Activated CD8-positive, alpha-beta memory T cell treated with anti-CD3 and anti-CD28 coated beads, Interleukin-2, amount 50 U/mL, for 1 hour (primary cell): Measurements from ENCODE around the gene CRIM1.
"Not testable (repeated sequence)": the region's sequence is repeated elsewhere in the genome, so short reads cannot be mapped to it uniquely, and the experiment has no call there.

ENCODE experiments used
- DNase-seq: peaks from one replicate; pipeline ENCODE4 v3.0.0-alpha.2; 2020; ENCODE audit errors: extremely low read depth

Gene CRIM1, protein sequence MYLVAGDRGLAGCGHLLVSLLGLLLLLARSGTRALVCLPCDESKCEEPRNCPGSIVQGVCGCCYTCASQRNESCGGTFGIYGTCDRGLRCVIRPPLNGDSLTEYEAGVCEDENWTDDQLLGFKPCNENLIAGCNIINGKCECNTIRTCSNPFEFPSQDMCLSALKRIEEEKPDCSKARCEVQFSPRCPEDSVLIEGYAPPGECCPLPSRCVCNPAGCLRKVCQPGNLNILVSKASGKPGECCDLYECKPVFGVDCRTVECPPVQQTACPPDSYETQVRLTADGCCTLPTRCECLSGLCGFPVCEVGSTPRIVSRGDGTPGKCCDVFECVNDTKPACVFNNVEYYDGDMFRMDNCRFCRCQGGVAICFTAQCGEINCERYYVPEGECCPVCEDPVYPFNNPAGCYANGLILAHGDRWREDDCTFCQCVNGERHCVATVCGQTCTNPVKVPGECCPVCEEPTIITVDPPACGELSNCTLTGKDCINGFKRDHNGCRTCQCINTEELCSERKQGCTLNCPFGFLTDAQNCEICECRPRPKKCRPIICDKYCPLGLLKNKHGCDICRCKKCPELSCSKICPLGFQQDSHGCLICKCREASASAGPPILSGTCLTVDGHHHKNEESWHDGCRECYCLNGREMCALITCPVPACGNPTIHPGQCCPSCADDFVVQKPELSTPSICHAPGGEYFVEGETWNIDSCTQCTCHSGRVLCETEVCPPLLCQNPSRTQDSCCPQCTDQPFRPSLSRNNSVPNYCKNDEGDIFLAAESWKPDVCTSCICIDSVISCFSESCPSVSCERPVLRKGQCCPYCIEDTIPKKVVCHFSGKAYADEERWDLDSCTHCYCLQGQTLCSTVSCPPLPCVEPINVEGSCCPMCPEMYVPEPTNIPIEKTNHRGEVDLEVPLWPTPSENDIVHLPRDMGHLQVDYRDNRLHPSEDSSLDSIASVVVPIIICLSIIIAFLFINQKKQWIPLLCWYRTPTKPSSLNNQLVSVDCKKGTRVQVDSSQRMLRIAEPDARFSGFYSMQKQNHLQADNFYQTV

DNA sequence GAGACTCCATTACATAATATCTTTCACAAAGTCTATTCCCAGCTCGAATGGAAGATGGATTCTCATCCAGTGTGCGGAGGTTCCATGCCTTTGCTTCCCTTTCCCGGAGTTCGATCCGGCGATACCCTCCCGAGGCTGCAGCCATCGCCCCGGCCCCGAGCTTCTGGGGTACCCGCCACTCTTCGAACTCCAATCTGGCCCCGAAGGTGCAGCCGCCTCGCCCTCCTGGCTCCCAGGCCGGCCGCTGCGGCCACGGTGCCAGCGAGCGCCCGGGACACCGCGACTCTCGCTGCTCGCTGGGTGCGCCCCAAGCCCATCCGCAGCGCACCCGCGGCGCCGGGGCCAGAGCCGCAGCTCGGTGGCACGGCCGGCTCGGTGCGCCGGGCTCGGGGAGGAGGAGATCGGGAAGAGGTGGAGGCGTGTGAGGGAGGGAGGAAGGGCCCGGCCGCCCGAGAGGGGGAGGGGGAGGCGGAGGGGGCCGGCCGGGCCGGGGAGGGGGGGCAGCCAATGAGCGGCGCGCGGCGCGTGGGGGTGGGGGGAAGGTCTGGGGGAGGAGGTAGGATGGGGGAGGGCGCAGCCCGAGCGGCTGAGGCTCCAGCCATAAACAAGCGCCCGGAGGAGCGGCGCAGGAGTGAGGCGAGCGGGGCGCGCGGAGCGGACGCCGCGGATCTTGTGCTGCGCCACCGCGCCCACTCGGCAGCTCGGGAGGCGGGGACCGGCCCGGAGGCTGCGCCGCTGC is at the start of gene CRIM1:
Gene CRIM1 (plus strand): TSS at position 628 of the 739 bp plus-strand sequence. CDS start 515 bp downstream, outside the sequence.
- no peak for DNase-seq

DNA sequence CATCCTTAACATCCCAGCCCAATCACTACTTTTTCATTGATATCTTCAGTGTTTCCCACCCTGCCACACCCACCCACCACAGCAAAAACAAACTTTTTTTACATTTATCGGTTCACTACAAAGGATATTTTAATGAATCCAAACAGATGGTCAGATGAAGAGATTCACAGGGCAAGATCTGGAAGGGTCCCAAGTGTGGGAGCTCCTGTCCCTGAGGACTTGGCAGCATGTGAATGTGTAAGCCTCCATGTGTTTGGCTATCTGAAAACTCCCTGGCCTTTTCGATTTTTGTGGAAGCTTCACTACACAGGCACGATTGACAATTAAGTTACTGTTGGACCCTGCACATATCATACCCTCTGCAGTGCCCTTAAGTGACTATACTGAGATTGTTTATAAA is 48.1 kb upstream of the CRIM1 start:
- DNase-seq: no peak

- DNase-seq: not testable (repeated sequence)
Observed at GRCh38 chr2:36310444-36310843, 45.1 kb upstream of the CRIM1 start.

DNA sequence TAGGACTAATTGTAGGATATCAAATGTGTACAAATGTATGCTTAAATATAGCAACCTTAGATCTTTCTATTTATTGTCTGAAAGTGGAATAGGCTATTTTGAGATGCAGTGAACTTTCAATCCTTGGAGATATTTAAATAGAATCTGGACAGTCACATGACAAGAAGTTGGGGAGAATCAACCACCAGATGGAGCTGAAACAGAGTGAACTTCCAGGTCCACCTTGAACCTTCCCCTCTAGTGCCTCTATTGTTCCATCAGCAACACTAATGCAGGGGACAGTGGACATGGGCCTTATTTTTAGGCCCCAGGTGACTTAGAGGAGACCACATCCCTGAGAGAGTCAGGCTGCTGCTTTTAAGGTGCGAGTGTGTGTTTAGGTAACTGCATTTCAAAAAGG is 37.0 kb upstream of the CRIM1 start:
- DNase-seq: no peak

- DNase-seq: no peak
Observed at GRCh38 chr2:36322108-36322507, 33.5 kb upstream of the CRIM1 start.

- DNase-seq: no peak
Observed at GRCh38 chr2:36326286-36326685, 29.3 kb upstream of the CRIM1 start.

GRCh38 chr2:36329251-36329650 is 26.3 kb upstream of the CRIM1 start:
- DNase-seq: no peak

DNA sequence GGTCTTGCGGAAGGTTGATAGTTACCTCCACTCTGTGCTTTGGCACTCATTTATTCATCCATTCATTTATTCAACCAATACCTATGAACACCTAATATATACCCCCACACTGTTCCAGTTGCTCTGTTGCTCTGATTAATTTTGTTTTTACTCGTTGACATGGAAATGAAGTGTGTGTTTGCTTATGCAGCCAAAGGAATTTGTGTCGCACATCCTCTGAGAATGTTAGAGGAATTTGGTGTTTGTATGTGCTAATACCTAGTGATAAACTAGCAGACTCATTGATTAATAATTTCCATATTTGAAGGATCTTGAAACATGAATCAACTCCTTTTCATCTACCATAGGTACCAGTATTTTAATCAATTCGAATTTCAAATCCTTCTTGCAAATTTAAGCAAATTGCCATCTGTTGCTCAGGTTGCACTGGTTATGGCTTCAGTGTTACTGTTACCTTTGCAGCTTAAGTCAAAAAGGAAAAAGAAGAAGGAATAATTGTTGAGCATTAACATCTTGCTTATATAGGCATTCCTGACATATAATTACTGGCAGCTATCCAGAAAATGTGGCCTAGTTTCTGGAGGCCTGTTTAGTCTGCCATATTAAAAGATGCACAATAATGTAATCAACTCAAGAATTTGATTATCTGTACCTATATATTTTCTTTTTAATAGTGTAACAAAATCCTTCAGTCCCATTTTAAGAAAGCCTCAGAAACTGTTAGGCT is 25.7 kb upstream of the CRIM1 start:
- no peak for DNase-seq

DNA sequence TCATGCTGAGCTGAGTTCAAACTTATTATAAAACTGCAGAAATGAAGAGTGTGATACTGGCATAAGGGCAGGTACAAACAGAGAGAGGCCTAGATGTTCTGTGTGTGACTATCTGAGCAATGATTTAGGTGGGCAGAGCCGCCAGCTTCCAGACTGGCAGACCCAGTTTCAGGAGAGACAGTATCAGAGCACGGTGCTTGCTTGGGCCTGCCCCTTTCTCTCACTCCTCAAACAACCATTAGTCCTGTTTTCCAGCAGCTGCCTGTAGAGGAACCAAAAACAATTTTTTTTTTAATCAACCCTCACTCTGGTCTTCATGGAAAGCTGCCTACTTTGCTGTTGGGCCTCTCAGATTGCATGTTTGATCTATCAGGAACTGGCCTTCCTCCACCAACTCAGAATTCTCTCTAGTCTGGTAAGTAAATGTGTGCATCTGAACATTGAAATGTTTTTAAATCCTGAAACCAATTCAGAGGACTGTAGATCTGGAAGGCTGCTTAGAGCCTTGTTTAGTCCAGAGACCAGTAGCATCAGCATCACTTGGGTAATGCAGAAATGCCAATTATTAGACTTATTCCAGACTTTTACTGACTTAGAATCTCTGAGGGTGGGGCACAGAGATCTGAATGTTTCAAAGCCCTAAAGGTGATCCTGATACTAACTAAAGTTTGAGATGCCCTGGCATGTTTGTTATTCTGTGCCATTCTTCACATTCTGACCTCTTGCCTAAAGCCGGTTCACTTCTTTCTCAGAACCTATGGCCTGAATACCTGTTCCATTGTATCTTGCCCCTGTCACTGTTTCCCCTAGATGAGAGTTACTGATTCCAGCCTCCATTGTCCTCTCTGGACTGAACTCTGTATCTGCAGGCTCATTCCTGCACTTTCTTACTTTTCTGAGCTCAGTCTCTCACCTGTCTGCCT is 24.8 kb upstream of the CRIM1 start:
- DNase-seq: no peak

- DNase-seq: no peak
Observed at GRCh38 chr2:36333350-36334012, 22.1 kb upstream of the CRIM1 start.

DNA sequence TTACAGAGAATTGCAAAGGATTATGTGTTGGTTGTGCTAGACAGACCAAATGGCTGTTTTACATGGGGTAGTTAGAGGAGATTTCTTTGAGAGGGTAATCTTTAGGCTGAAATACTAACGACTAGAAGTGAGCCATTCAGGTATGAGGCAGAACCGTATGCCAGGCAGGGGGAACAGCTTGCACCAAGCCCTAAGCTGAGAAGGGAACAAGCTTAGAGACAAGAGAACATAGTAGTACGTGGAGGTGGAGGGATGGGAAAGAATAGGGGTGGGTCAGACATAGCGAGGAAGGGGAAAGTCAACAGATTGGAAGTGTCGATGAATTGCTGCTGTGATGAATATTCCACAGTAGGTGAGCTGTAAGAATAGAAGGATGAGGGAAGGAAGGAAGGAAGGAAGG is 20.0 kb upstream of the CRIM1 start:
- DNase-seq: no peak

DNA sequence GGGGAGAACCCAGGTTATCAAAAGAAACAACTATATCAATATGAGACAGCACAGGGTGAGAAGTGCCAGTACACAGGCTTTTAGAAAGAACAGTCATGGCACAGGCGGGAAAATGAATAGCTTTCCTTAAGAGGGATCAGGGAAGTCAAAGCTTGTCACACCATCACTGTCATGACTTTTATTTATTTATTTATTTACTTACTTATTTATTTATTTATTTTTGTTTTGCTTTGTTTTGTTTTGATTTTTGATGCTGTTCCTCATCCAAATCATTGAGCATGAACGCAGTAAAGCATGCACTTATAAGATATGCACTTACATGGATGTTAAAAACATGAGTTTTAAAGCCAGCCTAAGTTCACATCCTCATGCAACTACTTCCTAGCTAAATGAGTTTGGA is 19.3 kb upstream of the CRIM1 start:
- DNase-seq: no peak

- DNase-seq: no peak
Observed at GRCh38 chr2:36337354-36337753, 18.2 kb upstream of the CRIM1 start.

- no peak for DNase-seq
Observed at GRCh38 chr2:36338124-36338826, 17.3 kb upstream of the CRIM1 start.

GRCh38 chr2:36338827-36339145 is 16.8 kb upstream of the CRIM1 start:
- DNase-seq: no peak

DNA sequence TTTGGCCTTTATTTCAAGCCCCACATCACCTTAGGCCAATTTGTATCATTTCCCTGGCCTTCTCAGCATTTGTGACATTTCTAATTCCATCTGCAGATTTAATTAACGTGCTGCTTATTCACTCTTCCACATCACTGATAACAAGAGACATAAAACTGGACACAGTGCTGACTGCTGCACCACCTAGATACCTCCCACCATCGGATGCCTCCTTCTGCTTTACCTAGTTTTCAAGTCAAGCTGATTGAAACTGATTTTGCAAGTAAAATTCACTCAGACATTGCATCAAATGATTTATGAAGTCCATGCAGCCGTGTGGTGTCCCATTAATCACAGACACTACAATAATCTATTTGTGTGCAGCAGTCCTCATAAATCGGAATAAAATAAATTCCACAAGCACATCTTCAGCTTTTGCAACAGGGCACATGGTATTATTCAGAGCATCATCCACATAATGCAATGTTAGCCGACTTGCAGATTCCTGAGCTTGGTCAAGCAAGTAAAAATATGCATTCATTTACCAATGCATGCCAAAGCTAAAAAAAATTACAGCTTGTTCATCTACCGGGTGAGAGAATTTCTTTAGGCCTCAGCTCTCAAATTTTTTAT is 15.9 kb upstream of the CRIM1 start:
- DNase-seq: no peak

DNA sequence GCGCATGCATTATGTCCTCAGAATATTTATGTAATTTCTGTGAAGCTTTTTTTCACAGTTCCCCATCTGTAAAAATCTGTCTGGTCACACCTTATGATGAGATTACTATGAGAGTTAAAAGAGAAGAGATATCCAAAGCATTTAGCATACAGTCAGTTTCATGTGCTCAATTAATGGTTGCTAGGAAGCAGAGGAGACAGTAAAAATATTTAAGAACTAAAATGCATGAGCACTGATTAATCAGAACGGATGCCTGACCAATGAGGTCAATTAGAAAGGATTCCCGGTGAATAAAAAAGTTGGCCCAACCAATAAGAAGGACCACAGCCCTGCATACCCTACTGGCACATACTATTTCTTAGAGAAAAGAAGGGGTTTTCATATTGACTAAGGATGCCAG is 12.0 kb upstream of the CRIM1 start:
- no peak for DNase-seq

DNA sequence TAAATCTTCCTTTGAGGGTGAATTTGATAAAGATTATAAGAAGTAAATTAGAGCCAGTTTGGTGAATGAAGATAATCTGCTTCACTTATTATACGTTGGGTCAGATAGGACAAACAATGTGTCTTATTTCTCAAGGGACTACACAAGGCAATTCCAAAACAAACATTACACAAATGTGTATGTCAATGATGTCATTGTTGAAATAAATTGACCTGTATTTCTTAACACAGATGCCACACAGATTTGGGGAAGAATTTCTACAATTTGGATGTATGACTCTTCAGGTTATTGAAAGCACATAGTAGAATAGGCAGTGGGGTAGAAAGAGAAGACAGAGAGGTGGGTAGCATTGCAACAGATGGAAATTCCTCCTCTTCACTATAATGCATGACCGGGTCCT is 6.9 kb upstream of the CRIM1 start:
- DNase-seq: no peak

DNA sequence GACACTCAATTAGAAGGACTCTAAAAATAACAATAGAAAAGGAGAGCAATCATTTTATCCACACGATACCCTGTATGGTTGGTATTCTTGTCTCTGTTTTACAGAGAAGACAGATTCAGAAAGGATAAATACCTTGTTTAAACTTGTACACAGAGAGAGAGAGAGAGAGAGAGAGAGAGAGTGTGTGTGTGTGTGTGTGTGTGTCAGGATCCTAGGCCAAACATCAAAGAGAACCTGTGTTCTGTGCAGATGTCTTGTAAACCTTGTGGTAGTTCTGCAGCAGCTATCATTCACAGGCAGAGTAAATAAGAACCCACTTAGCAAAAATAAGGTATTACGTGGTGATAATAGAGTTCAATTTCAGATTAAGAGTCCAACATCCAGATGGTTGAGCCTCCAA is 4.3 kb upstream of the CRIM1 start:
- no peak for DNase-seq
